Erythroblast (primary cell): Measurements from ENCODE around the gene ANO10.

Source experiments
- GATA1 ChIP-seq: IDR thresholded peaks from 2 replicates; pipeline ENCODE4 v1.6.1; 2011; ENCODE audit warnings: low read depth, mild to moderate bottlenecking, control low read depth, low read length, moderate library complexity
- POLR2A ChIP-seq: IDR thresholded peaks from 2 replicates; pipeline ENCODE4 v1.6.1; 2011; ENCODE audit warnings: mild to moderate bottlenecking, low read length

DNA sequence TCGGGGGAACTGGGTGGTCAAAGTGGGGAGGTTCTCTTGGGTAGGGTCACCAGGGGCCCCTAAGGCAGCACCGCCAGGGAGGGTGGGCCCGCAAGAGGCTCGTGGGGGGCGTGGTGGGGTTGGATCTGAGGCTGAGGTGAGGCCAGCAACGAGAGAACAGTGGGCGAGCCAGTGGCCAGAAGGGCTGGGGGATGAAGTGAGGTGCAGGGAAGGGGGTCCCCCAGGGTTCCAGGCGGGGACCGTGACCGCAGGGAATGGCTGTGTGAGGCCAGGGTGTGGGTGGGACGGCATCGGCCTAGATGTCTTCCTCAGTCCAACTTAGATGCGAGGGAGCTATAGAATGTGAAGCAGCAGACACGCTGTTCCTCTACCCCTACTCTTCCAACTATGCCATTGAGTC is 257.3 kb downstream of the ANO10 start:
- TF ChIP-seq POLR2A, result no peak
- no peak for TF ChIP-seq GATA1
